ENCODE data around the gene SCGB1C2. TPM values are rescaled to one million over a fixed set of nuclear protein-coding genes. Genes with fewer than 3 reads are reported as not detected.

The SCGB1C2 gene
- total RNA-seq, 1 experiment from 2014 or later = not detected

GRCh38 chr17:185445-186138, 48.2 kb downstream of the SCGB1C2 start:
- no CpG with 5 or more reads among the region's 14 CpGs for WGBS (ENCODE audit: extremely low coverage, insufficient read length, low lambda C conversion rate)
- H2BK120ac ChIP-seq (ENCODE audit: low read depth, low read length, poor library complexity, severe bottlenecking) = no peak overlapping the region
- H3K4me2 ChIP-seq (ENCODE audit: insufficient read depth, insufficient read length, low read length) = no peak overlapping the region
- H3K79me2 ChIP-seq (ENCODE audit: insufficient read depth, low read length) = no peaks in the 10 kb centered on the region
- H3K14ac ChIP-seq (ENCODE audit: insufficient read depth, low read length) = no peak overlapping the region
- H3K9me3 Mint-ChIP-seq = no peaks in the 10 kb centered on the region; a peak in 1 of 5 replicates
- no peak overlapping the region for H3K9ac ChIP-seq (ENCODE audit: extremely low read depth, insufficient read length, low read length)
- H3K36me3 Mint-ChIP-seq (ENCODE audit: insufficient read depth in 1 of 3, low read depth in 3 of 3) = no peaks in the 10 kb centered on the region; a peak in 1 of 7 replicates
- peaks cover 53% of the 10 kb centered on the region for H3K27me3 Mint-ChIP-seq (ENCODE audit: low read depth)
- no peak overlapping the region for H4K5ac ChIP-seq (ENCODE audit: insufficient read length, low read depth, low read length)
- no peak overlapping the region for H3K23ac ChIP-seq (ENCODE audit: insufficient read length, low read depth, low read length)
- no peak overlapping the region for H3K56ac ChIP-seq (ENCODE audit: insufficient read length, low read depth, low read length)
- H2BK5ac ChIP-seq (ENCODE audit: insufficient read length, low read length) = no peak overlapping the region
- no peaks in the 10 kb centered on the region for H3K9me3 ChIP-seq (ENCODE audit: control insufficient read depth, low read depth, low read length)
- peaks cover 17 to 27% of the 10 kb centered on the region in 2 experiments for H3K4me1 Mint-ChIP-seq
- H4K20me1 ChIP-seq (ENCODE audit: control insufficient read depth, insufficient read depth, insufficient read length) = no peaks in the 10 kb centered on the region
- H4K91ac ChIP-seq (ENCODE audit: insufficient read length, low read depth, low read length) = no peak overlapping the region
- H3K23me2 ChIP-seq (ENCODE audit: insufficient read length, low read depth, low read length, poor library complexity, severe bottlenecking) = no peaks in the 10 kb centered on the region
- H2AK5ac ChIP-seq (ENCODE audit: insufficient read length, low read length) = no peak overlapping the region
- H3T11ph ChIP-seq (ENCODE audit: low read length) = no peak overlapping the region
- H3K79me1 ChIP-seq (ENCODE audit: insufficient read depth, low read depth, low read length, poor library complexity, severe bottlenecking) = no peaks in the 10 kb centered on the region
- no peak overlapping the region for H3K4ac ChIP-seq (ENCODE audit: low read depth, low read length)
- H3K27ac ChIP-seq (ENCODE audit: insufficient read length, low read depth, low read length) = no peak overlapping the region
- no peak overlapping the region for H2BK12ac ChIP-seq (ENCODE audit: insufficient read length, low read depth, low read length)
- peaks cover 8% of the 10 kb centered on the region; the same call in 1 of the 2 replicates for H3K27me3 ChIP-seq (ENCODE audit: insufficient read depth, low read length)
- H3K4me3 Mint-ChIP-seq = no peak overlapping the region
- DNase-seq = no peak
- no peak overlapping the region for H2BK15ac ChIP-seq (ENCODE audit: low read depth, low read length)
- H3K4me1 ChIP-seq (ENCODE audit: insufficient read depth, low read length) = no peaks in the 10 kb centered on the region
- H2BK20ac ChIP-seq (ENCODE audit: low read depth, low read length, poor library complexity, severe bottlenecking) = no peak overlapping the region
- no peak overlapping the region for H3K18ac ChIP-seq (ENCODE audit: insufficient read length, low read depth, low read length)
- H2AFZ ChIP-seq (ENCODE audit: low read length) = no peak overlapping the region
- H4K8ac ChIP-seq (replicated peaks; ENCODE audit: insufficient read length, low read depth, low read length) = no peak overlapping the region
- TF ChIP-seq CTCF (conservative IDR thresholded peaks at IDR 0.05) = no peak
- H3K27ac Mint-ChIP-seq = no peak overlapping the region
